CD4-positive, alpha-beta T cell treated with Interferon alpha-2 for 1 hour (primary cell): ENCODE results near the gene APOBEC3F.
"Not testable (repeated sequence)": the region's sequence is repeated elsewhere in the genome, so short reads cannot be mapped to it uniquely, and the experiment has no call there.

Source experiments
- DNase-seq, 2 donors: peaks; one replicate each; pipeline ENCODE4 v3.0.0-alpha.2; 2020 to 2022

Gene APOBEC3F

GRCh38 chr22:39028281-39028680, 12.4 kb upstream of the APOBEC3F start:
- no peak for DNase-seq

GRCh38 chr22:39029227-39029626, 11.4 kb upstream of the APOBEC3F start:
- no peak for DNase-seq

DNA sequence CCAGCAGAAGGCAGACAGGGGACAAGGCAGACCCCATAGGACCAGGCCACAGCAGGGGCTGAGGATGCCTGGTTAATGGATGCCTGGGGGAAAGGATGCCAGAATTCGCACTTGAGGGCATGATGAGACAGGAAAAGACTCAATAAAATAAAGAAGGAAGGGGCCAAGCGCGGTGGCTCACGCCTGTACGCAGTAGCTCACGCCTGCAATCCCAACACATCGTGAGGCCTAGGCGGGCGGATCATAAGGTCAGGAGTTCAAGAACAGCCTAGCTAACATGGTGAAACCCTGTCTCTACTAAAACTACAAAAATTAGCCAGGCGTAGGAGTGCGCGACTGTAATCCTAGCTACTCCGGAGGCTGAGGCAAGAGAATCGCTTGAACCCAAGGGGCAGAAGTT, 10.0 kb upstream of the APOBEC3F start:
- DNase-seq: no peak

DNA sequence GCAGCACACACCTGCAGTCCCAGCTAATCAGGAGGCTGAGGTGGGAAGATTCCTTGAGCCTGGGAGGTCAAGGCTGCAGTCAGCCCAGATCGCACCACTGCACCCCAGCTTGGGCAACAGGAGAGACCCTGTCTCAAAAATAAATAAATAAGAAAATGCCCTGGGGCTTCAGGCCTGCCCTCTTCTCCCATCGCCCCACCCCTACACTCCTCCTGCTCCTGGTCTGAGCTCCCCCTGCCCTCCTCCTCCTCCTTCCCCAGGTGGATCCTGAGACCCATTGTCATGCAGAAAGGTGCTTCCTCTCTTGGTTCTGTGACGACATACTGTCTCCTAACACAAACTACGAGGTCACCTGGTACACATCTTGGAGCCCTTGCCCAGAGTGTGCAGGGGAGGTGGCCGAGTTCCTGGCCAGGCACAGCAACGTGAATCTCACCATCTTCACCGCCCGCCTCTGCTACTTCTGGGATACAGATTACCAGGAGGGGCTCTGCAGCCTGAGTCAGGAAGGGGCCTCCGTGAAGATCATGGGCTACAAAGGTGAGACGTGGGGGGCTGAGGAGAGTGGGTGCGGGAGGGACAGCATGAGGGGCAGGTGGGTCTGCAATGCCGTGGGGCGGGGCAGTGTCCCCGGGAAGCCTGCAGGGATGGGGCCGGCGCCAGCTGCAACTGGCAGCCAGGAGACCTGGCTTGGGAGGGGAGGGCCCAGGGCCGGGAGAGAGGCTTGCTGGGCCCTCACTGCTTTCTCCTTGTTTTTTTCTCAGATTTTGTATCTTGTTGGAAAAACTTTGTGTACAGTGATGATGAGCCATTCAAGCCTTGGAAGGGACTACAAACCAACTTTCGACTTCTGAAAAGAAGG, 9.0 kb upstream of the APOBEC3F start:
- not testable (repeated sequence) for DNase-seq

- not testable (repeated sequence) for DNase-seq
These were observed 3.6 kb upstream of the APOBEC3F start for GRCh38 chr22:39037071-39037470.

DNA sequence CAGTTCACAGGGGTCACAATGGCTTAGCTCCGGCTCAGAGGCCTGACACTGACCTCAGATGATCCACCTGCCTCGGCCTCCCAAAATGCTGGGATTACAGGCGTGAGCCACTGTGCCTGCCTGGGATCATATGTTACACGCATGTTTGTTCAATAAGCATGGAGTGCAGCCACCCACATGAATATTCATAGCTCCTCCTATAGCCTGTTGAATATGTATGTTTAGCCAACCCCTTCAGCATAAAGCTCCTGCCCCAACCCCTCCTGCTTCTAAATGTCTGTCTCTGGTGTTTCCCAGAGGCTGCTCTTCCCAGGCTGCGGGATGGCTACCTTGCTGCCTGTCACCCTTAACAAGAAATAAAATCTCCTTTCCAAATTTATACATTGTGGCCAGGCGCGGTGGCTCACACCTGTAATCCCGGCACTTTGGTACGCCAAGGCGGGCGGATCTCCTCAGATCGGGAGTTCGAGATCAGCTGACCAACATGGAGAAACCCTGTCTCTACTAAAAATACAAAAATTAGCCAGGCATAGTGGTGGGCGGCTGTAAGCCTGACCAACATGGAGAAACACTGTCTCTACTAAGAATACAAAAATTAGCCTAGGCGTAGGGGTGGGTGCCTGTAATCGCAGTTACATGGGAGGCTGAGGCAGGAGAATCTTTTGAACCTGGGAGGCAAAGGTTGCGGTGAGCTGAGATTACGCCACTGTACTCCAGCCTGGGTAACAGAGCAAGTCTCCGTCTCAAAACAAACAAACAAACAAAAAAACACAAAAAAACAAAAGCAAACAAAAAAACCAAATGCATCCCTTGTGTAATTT, 1.1 kb upstream of the APOBEC3F start:
- DNase-seq: no peak

GRCh38 chr22:39040155-39040537, 518 bp upstream of the APOBEC3F start:
- not testable (repeated sequence) for DNase-seq

- no peak for DNase-seq
These were observed 1.2 kb downstream of the APOBEC3F start for GRCh38 chr22:39041908-39042307.

- DNase-seq: not testable (repeated sequence)
These were observed 2.4 kb downstream of the APOBEC3F start for GRCh38 chr22:39043063-39043462.

GRCh38 chr22:39045136-39045535, 4.5 kb downstream of the APOBEC3F start:
- DNase-seq: not testable (repeated sequence)

- DNase-seq: not testable (repeated sequence)
These were observed 8.8 kb downstream of the APOBEC3F start for GRCh38 chr22:39049486-39049885.

DNA sequence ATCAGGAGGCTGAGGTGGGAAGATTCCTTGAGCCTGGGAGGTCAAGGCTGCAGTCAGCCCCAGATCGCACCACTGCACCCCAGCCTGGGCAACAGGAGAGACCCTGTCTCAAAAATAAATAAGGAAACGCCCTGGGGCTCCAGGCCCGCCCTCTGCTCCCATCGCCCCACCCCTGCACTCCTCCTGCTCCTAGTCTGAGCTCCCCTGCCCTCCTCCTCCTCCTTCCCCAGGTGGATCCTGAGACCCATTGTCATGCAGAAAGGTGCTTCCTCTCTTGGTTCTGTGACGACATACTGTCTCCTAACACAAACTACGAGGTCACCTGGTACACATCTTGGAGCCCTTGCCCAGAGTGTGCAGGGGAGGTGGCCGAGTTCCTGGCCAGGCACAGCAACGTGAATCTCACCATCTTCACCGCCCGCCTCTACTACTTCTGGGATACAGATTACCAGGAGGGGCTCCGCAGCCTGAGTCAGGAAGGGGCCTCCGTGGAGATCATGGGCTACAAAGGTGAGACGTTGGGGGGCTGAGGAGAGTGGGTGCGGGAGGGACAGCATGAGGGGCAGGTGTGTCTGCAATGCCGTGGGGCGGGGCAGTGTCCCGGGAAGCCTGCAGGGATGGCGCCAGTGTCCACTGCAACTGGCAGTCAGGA, 11.3 kb downstream of the APOBEC3F start:
- DNase-seq: not testable (repeated sequence)

- DNase-seq: no peak
These were observed 15.0 kb downstream of the APOBEC3F start for GRCh38 chr22:39055658-39056057.

- not testable (repeated sequence) for DNase-seq
These were observed 20.6 kb downstream of the APOBEC3F start for GRCh38 chr22:39061290-39061689.

- DNase-seq: not testable (repeated sequence)
These were observed 21.3 kb downstream of the APOBEC3F start for GRCh38 chr22:39061951-39062350.

GRCh38 chr22:39063904-39064303, 23.2 kb downstream of the APOBEC3F start:
- not testable (repeated sequence) for DNase-seq

GRCh38 chr22:39066442-39067276, 26.0 kb downstream of the APOBEC3F start:
- not testable (repeated sequence) for DNase-seq

GRCh38 chr22:39068033-39068785, 27.5 kb downstream of the APOBEC3F start:
- no peak for DNase-seq

- no peak for DNase-seq
These were observed 29.5 kb downstream of the APOBEC3F start for GRCh38 chr22:39070186-39070585.

DNA sequence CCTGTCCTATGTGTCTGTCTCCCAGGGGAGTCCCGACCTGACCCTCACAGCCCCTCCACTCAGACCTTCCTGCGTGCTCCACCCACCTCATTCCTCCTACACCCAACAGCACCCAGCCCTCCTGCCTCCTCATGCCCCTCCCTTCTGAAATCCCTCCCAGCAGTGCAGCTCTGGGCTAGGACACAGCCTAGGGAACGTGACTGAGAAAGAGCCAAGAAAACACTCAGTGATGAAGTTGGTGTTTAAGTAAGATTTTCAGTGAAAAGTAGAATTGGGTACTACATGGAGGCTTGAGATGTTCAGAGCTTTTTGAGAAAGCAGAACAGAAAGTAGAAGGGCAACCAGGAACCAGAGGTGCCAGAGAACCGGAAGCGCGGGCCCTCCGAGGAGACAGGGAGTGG, 31.9 kb downstream of the APOBEC3F start:
- DNase-seq: not testable (repeated sequence)

GRCh38 chr22:39073981-39074380, 33.3 kb downstream of the APOBEC3F start:
- DNase-seq: no peak
